Measurements from ENCODE around the gene DPF3. TPM values are rescaled to one million over a fixed set of nuclear protein-coding genes. Genes with fewer than 3 reads are reported as not detected.

The DPF3 gene
- total and polyA plus RNA-seq, 7 experiments from 2014 or later: 0.07 to 5.5 (median 0.57) TPM; not detected in 1

- H3K4me3 Mint-ChIP-seq: no peak overlapping the region
- H3K9me3 ChIP-seq (ENCODE audit: control insufficient read depth in 2 of 3, low read length in 3 of 3): peaks cover 0 to 5% (median 0%) of the 10 kb centered on the region in 3 experiments
- intact Hi-C loops (cut with micrococcal nuclease): loop anchor here in 1 of 2 donors (10.0 kb wide), 1 partner anchor 146 kb away; no protein-coding TSS in a partner anchor
- ChIA-PET POLR2A (interaction anchor here (0.5 kb wide), 1 partner anchor 15 kb away, joined by 4 read pairs; no protein-coding TSS in a partner anchor), CTCF (no interaction called here)
- peaks cover 0 to 10% (median 8%) of the 10 kb centered on the region in 7 donors for H3K4me1 Mint-ChIP-seq
- DNase-seq (no peak), ATAC-seq (no peak)
- H3K27me3 ChIP-seq (ENCODE audit: control insufficient read depth in 2 of 2, insufficient read depth in 2 of 2, low read length in 2 of 2): no peaks in the 10 kb centered on the region
- no peak overlapping the region for H3K27ac Mint-ChIP-seq
- H3K4me3 ChIP-seq (ENCODE audit: low read length): no peak overlapping the region
- no peak overlapping the region for H3K27ac ChIP-seq (ENCODE audit: low read depth, low read length)
- peaks cover 0 to 2% (median 0%) of the 10 kb centered on the region in 5 donors for H3K27me3 Mint-ChIP-seq
- no peaks in the 10 kb centered on the region for H3K36me3 ChIP-seq (ENCODE audit: control insufficient read depth in 2 of 3, insufficient read depth in 3 of 3, low read length in 3 of 3)
- H3K4me1 ChIP-seq (ENCODE audit: control insufficient read depth in 2 of 2, insufficient read depth in 2 of 2, low read length in 2 of 2): no peaks in the 10 kb centered on the region
- H3K36me3 Mint-ChIP-seq: peaks cover 0 to 13% (median 4%) of the 10 kb centered on the region in 5 donors
- peaks cover 0 to 10% (median 4%) of the 10 kb centered on the region in 11 donors for H3K9me3 Mint-ChIP-seq
These were observed 113.2 kb downstream of the DPF3 start for GRCh38 chr14:72780751-72781150.

DNA sequence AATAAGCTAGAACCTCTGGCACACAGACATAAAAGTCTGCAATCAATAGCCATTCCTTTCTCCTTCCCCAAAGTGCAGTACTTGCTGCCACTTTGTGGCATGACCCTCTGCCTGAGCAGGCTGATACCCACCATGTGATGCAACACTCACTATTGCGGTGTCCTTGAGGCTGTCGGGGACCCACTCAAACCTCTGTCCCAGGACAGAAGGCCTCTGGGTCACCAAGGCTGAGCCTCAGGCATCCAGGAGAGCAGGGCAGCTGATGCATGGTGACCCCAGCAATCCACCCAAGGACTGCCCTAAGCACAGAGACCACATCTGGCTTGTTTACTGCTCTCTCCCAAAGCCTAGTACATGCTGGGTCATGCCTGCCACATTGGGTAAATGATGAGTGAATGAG lies 114.2 kb downstream of the DPF3 start:
- ATAC-seq (no peak), DNase-seq (no peak)
- ChIA-PET CTCF (no interaction called here), POLR2A (interaction anchor here (0.7 kb wide), 1 partner anchor 30 kb away, joined by 3 read pairs; no protein-coding TSS in a partner anchor)
- H3K36me3 ChIP-seq (ENCODE audit: control insufficient read depth in 2 of 3, insufficient read depth in 3 of 3, low read length in 3 of 3): no peaks in the 10 kb centered on the region
- H3K4me1 ChIP-seq (ENCODE audit: control insufficient read depth in 2 of 2, insufficient read depth in 2 of 2, low read length in 2 of 2): no peaks in the 10 kb centered on the region
- H3K4me1 Mint-ChIP-seq: peaks cover 0 to 10% (median 8%) of the 10 kb centered on the region in 7 donors
- peaks cover 0 to 10% (median 4%) of the 10 kb centered on the region in 11 donors for H3K9me3 Mint-ChIP-seq
- H3K27me3 Mint-ChIP-seq: peaks cover 0 to 5% (median 0%) of the 10 kb centered on the region in 5 donors
- no peak overlapping the region for H3K4me3 ChIP-seq (ENCODE audit: low read length)
- H3K36me3 Mint-ChIP-seq: peaks cover 0 to 15% (median 4%) of the 10 kb centered on the region in 5 donors
- H3K9me3 ChIP-seq (ENCODE audit: control insufficient read depth in 2 of 3, low read length in 3 of 3): peaks cover 0 to 5% (median 0%) of the 10 kb centered on the region in 3 experiments
- H3K4me3 Mint-ChIP-seq: no peak overlapping the region
- H3K27me3 ChIP-seq (ENCODE audit: control insufficient read depth in 2 of 2, insufficient read depth in 2 of 2, low read length in 2 of 2): no peaks in the 10 kb centered on the region
- intact Hi-C loops (cut with micrococcal nuclease): loop anchor here in 1 of 2 donors (10.0 kb wide), 1 partner anchor 145 kb away; no protein-coding TSS in a partner anchor
- no peak overlapping the region for H3K27ac Mint-ChIP-seq
- H3K27ac ChIP-seq (ENCODE audit: low read depth, low read length): no peak overlapping the region

- POLR2A ChIA-PET: no interaction called here
- Mint-ChIP-seq H3K36me3 (peaks cover 0 to 15% (median 0%) of the 10 kb centered on the region in 5 donors), H3K27me3 (peaks cover 0 to 9% (median 0%) of the 10 kb centered on the region in 5 donors), H3K4me3 (no peak overlapping the region), H3K4me1 (peaks cover 0 to 10% (median 8%) of the 10 kb centered on the region in 7 donors), H3K27ac (no peak overlapping the region), H3K9me3 (peaks cover 0 to 10% (median 4%) of the 10 kb centered on the region in 11 donors)
- Histone ChIP-seq H3K9me3 (ENCODE audit: control insufficient read depth in 2 of 3, low read length in 3 of 3) (peaks cover 0 to 5% (median 0%) of the 10 kb centered on the region in 3 experiments), H3K4me3 (ENCODE audit: low read length) (no peak overlapping the region), H3K27me3 (ENCODE audit: control insufficient read depth in 2 of 2, insufficient read depth in 2 of 2, low read length in 2 of 2) (no peaks in the 10 kb centered on the region), H3K4me1 (ENCODE audit: control insufficient read depth in 2 of 2, insufficient read depth in 2 of 2, low read length in 2 of 2) (no peaks in the 10 kb centered on the region), H3K27ac (ENCODE audit: low read depth, low read length) (no peak overlapping the region), H3K36me3 (ENCODE audit: control insufficient read depth in 2 of 3, insufficient read depth in 3 of 3, low read length in 3 of 3) (no peaks in the 10 kb centered on the region)
- intact Hi-C loops (cut with micrococcal nuclease): no loop called here
- DNase-seq: no peak
- CTCF ChIA-PET: no interaction called here
- no peak for ATAC-seq
These were observed 116.3 kb downstream of the DPF3 start for GRCh38 chr14:72777636-72778035.

- Mint-ChIP-seq H3K27ac (no peak overlapping the region), H3K9me3 (peaks cover 0 to 10% (median 4%) of the 10 kb centered on the region in 11 donors), H3K4me1 (peaks cover 0 to 10% (median 8%) of the 10 kb centered on the region in 7 donors), H3K4me3 (no peak overlapping the region), H3K36me3 (peaks cover 0 to 15% (median 0%) of the 10 kb centered on the region in 5 donors), H3K27me3 (peaks cover 0 to 9% (median 0%) of the 10 kb centered on the region in 5 donors)
- intact Hi-C loops (cut with micrococcal nuclease): no loop called here
- no peaks in the 10 kb centered on the region for H3K4me1 ChIP-seq (ENCODE audit: control insufficient read depth in 2 of 2, insufficient read depth in 2 of 2, low read length in 2 of 2)
- H3K27me3 ChIP-seq (ENCODE audit: control insufficient read depth in 2 of 2, insufficient read depth in 2 of 2, low read length in 2 of 2): no peaks in the 10 kb centered on the region
- ChIA-PET CTCF (no interaction called here), POLR2A (interaction anchor here (0.6 kb wide), 1 partner anchor 127 kb away, joined by 3 read pairs; no protein-coding TSS in a partner anchor)
- peaks cover 0 to 5% (median 0%) of the 10 kb centered on the region in 3 experiments for H3K9me3 ChIP-seq (ENCODE audit: control insufficient read depth in 2 of 3, low read length in 3 of 3)
- DNase-seq (no peak), ATAC-seq (no peak)
- H3K36me3 ChIP-seq (ENCODE audit: control insufficient read depth in 2 of 3, insufficient read depth in 3 of 3, low read length in 3 of 3): no peaks in the 10 kb centered on the region
- H3K4me3 ChIP-seq (ENCODE audit: low read length): no peak overlapping the region
- H3K27ac ChIP-seq (ENCODE audit: low read depth, low read length): no peak overlapping the region
These were observed 117.1 kb downstream of the DPF3 start for GRCh38 chr14:72776701-72777261.

- Histone ChIP-seq H3K4me3 (ENCODE audit: low read length) (no peak overlapping the region), H3K9me3 (ENCODE audit: control insufficient read depth in 2 of 3, low read length in 3 of 3) (peaks cover 0 to 5% (median 0%) of the 10 kb centered on the region in 3 experiments), H3K27ac (ENCODE audit: low read depth, low read length) (no peak overlapping the region), H3K4me1 (ENCODE audit: control insufficient read depth in 2 of 2, insufficient read depth in 2 of 2, low read length in 2 of 2) (no peaks in the 10 kb centered on the region), H3K36me3 (ENCODE audit: control insufficient read depth in 2 of 3, insufficient read depth in 3 of 3, low read length in 3 of 3) (no peaks in the 10 kb centered on the region), H3K27me3 (ENCODE audit: control insufficient read depth in 2 of 2, insufficient read depth in 2 of 2, low read length in 2 of 2) (no peaks in the 10 kb centered on the region)
- no peak overlapping the region for H3K27ac Mint-ChIP-seq
- peaks cover 0 to 10% (median 4%) of the 10 kb centered on the region in 11 donors for H3K9me3 Mint-ChIP-seq
- DNase-seq: no peak
- peaks cover 0 to 9% (median 0%) of the 10 kb centered on the region in 5 donors for H3K27me3 Mint-ChIP-seq
- CTCF ChIA-PET: no interaction called here
- intact Hi-C loops (cut with micrococcal nuclease): no loop called here
- peaks cover 0 to 10% (median 8%) of the 10 kb centered on the region in 7 donors for H3K4me1 Mint-ChIP-seq
- no peak overlapping the region for H3K4me3 Mint-ChIP-seq
- peaks cover 0 to 15% (median 0%) of the 10 kb centered on the region in 5 donors for H3K36me3 Mint-ChIP-seq
- POLR2A ChIA-PET: no interaction called here
- no peak for ATAC-seq
These were observed 117.9 kb downstream of the DPF3 start for GRCh38 chr14:72775923-72776554.

DNA sequence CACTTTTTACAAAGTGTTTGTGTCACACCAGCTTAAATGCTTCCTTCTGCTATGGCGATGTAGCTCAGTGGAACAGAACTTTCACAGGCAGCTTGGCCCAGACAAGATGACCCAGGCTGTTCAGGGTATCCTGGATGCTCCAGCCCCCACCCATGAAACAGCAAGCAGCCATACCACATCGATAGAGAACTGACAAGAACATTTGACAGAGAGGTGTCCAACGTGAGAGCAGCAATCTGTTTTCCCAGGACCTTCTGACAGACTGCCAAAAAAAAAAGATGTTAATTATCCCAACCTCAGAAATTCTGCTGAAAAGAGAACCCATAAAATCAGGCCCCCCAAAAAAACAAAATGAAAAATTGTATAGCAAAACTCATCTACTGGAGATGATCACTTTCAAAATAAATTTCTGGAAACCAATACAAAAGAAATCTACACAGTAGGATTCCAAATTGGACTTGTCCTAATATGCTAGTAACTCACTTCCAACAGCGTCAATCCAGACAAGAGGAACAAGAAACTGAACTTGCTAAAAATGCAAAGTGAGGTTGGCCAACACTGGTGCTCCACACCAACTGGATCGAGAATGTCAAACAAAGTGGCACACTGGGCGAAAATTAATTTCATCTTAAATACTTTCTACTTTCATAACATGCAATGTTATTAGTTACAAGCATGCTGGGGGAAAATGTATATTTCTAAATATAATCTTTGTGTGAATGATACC lies 118.8 kb downstream of the DPF3 start:
- Mint-ChIP-seq H3K27ac (no peak overlapping the region), H3K4me3 (no peak overlapping the region), H3K27me3 (peaks cover 0 to 9% (median 0%) of the 10 kb centered on the region in 5 donors), H3K36me3 (peaks cover 0 to 14% (median 0%) of the 10 kb centered on the region in 5 donors), H3K9me3 (peaks cover 0 to 10% (median 4%) of the 10 kb centered on the region in 11 donors), H3K4me1 (peaks cover 0 to 10% (median 8%) of the 10 kb centered on the region in 7 donors)
- intact Hi-C loops (cut with micrococcal nuclease): no loop called here
- Histone ChIP-seq H3K4me1 (ENCODE audit: control insufficient read depth in 2 of 2, insufficient read depth in 2 of 2, low read length in 2 of 2) (no peaks in the 10 kb centered on the region), H3K27ac (ENCODE audit: low read depth, low read length) (no peak overlapping the region), H3K4me3 (ENCODE audit: low read length) (no peak overlapping the region), H3K36me3 (ENCODE audit: control insufficient read depth in 2 of 3, insufficient read depth in 3 of 3, low read length in 3 of 3) (no peaks in the 10 kb centered on the region), H3K27me3 (ENCODE audit: control insufficient read depth in 2 of 2, insufficient read depth in 2 of 2, low read length in 2 of 2) (no peaks in the 10 kb centered on the region), H3K9me3 (ENCODE audit: control insufficient read depth in 2 of 3, low read length in 3 of 3) (peaks cover 0 to 5% (median 0%) of the 10 kb centered on the region in 3 experiments)
- DNase-seq: no peak
- ATAC-seq: no peak
- CTCF ChIA-PET: interaction anchor here (0.6 kb wide), 1 partner anchor 172 kb away, joined by 4 read pairs; no protein-coding TSS in a partner anchor
- POLR2A ChIA-PET: no interaction called here

Data from naive thymus-derived CD4-positive, alpha-beta T cell (primary cell).